ENCODE measurements around the gene ECI2.

DNA sequence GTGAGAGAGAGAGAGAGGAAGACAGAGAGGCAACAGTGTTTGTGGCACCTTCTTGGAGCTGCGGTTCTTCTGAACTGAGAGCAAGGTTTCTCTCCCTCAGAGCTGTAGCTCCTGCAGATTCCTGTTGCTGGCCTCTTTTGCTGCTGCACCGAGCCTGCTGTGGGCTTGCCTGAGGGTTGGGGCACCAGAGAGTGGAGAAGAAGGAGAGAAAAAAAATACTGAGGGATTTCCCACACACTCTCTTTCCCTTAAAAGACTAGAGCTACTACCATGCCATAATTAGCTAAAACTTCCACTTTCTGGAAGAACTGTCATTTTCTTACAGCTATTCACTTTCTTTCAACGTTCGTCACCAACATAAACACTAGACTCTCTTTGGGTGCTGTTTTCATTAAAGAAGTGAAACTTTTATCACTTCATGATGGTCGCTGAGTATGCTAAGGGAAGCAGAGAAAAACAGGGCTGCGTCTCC is 18.2 kb upstream of the ECI2 start:
- TF ChIP-seq, protein P1, sequence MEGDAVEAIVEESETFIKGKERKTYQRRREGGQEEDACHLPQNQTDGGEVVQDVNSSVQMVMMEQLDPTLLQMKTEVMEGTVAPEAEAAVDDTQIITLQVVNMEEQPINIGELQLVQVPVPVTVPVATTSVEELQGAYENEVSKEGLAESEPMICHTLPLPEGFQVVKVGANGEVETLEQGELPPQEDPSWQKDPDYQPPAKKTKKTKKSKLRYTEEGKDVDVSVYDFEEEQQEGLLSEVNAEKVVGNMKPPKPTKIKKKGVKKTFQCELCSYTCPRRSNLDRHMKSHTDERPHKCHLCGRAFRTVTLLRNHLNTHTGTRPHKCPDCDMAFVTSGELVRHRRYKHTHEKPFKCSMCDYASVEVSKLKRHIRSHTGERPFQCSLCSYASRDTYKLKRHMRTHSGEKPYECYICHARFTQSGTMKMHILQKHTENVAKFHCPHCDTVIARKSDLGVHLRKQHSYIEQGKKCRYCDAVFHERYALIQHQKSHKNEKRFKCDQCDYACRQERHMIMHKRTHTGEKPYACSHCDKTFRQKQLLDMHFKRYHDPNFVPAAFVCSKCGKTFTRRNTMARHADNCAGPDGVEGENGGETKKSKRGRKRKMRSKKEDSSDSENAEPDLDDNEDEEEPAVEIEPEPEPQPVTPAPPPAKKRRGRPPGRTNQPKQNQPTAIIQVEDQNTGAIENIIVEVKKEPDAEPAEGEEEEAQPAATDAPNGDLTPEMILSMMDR (IDR thresholded peaks at IDR 0.05), result no peak
- TF ChIP-seq POLR2A (IDR thresholded peaks at IDR 0.05), result no peak

All from thyroid gland (tissue), 4 donors.